Gastroesophageal sphincter (tissue), 4 donors: ENCODE measurements around the gene NCK2. TPM values are rescaled to one million over a fixed set of nuclear protein-coding genes. Genes with fewer than 3 reads are reported as not detected.

Experiments
- ATAC-seq: fragments of 150-250 bp; one replicate; pipeline ENCODE4 v1.9.1; 2016; ENCODE audit warnings: mild to moderate bottlenecking, moderate library complexity
- H3K27ac ChIP-seq, 4 donors: fragments of 200-600 bp; sonication (generic) in 3 of 4; 1 replicate in 3 of 4; 2 replicates in 1 of 4; pipeline ENCODE4 v1.5.1; 2016 to 2019
- H3K27me3 ChIP-seq: fragments of 200-600 bp; sonication (generic); one replicate; pipeline ENCODE4 v1.5.1; 2019
- H3K36me3 ChIP-seq, 2 donors: fragments of 200-600 bp; sonication (generic); one replicate each; pipeline ENCODE4 v1.5.1; 2019; ENCODE audit warnings: control low read depth in 1 of 2
- H3K4me1 ChIP-seq, 3 donors: fragments of 200-600 bp; sonication (generic); 1 replicate in 2 of 3; 2 replicates in 1 of 3; pipeline ENCODE4 v1.5.1; 2016 to 2019; ENCODE audit warnings: control low read depth in 2 of 3
- H3K4me3 ChIP-seq, 2 donors: fragments of 200-600 bp; sonication (generic); one replicate each; pipeline ENCODE4 v1.5.1; 2019; ENCODE audit warnings: mild to moderate bottlenecking in 1 of 2, moderate library complexity in 1 of 2
- H3K9me3 ChIP-seq, 3 donors: fragments of 200-600 bp; sonication (generic); one replicate each; pipeline ENCODE4 v1.5.1; 2017 to 2019; ENCODE audit warnings: control low read depth in 2 of 3
- EP300 ChIP-seq: sonication (generic); formaldehyde crosslinking; IDR thresholded peaks from one replicate; pipeline ENCODE4 v1.6.1; 2017; ENCODE audit warnings: antibody characterized with exemption, mild to moderate bottlenecking
- POLR2A ChIP-seq, 2 donors: fragments of 450-650 bp; IDR thresholded peaks; one replicate each; pipeline ENCODE4 v1.6.1; 2017; ENCODE audit warnings: antibody characterized with exemption in 2 of 2, mild to moderate bottlenecking in 2 of 2, moderate library complexity in 1 of 2
- POLR2AphosphoS5 ChIP-seq: sonication (generic); formaldehyde crosslinking; IDR thresholded peaks from one replicate; pipeline ENCODE4 v1.6.1; 2017; ENCODE audit warnings: antibody characterized with exemption
- WGBS, 2 donors: methylation state at CpG; one replicate each; pipeline ENCODE4 v1.1.5; 2018; ENCODE audit warnings: low coverage in 1 of 2; 5-methylcytosine and 5-hydroxymethylcytosine counted together
- total RNA-seq, 4 donors: library from RNA; depleted of rRNA; stranded (reverse); fragments of >200 nt; gene quantifications; one replicate each; pipeline ENCODE4 v1.1.0, GENCODE V29; 2016
- TF ChIP-seq, protein P1 (sequence below), 4 experiments: fragments of 200-600 bp in 2 of 4; fragments of 450-650 bp in 2 of 4; sonication (generic) in 1 of 4; IDR thresholded peaks; one replicate each; pipeline ENCODE4 v1.5.1; 2017 to 2019; ENCODE audit warnings: antibody characterized with exemption in 4 of 4, mild to moderate bottlenecking in 2 of 4, moderate library complexity in 2 of 4

Gene NCK2
- total RNA-seq, 4 donors from 2014 or later = 63.0 to 131 (median 89.5) TPM

- WGBS, 2 donors = 80 to 88% methylated on average over 2 of the region's 2 CpGs
- Histone ChIP-seq H3K9me3 (no peaks in the 10 kb centered on the region), H3K36me3 (no peaks in the 10 kb centered on the region), H3K27me3 (no peaks in the 10 kb centered on the region), H3K27ac (no peak overlapping the region), H3K4me3 (no peak overlapping the region), H3K4me1 (peaks cover 0 to 33% (median 3%) of the 10 kb centered on the region in 3 donors)
- TF ChIP-seq EP300 (no peak), POLR2AphosphoS5 (no peak), POLR2A (IDR thresholded peaks at IDR 0.05) (no peak)
- TF ChIP-seq, protein P1, sequence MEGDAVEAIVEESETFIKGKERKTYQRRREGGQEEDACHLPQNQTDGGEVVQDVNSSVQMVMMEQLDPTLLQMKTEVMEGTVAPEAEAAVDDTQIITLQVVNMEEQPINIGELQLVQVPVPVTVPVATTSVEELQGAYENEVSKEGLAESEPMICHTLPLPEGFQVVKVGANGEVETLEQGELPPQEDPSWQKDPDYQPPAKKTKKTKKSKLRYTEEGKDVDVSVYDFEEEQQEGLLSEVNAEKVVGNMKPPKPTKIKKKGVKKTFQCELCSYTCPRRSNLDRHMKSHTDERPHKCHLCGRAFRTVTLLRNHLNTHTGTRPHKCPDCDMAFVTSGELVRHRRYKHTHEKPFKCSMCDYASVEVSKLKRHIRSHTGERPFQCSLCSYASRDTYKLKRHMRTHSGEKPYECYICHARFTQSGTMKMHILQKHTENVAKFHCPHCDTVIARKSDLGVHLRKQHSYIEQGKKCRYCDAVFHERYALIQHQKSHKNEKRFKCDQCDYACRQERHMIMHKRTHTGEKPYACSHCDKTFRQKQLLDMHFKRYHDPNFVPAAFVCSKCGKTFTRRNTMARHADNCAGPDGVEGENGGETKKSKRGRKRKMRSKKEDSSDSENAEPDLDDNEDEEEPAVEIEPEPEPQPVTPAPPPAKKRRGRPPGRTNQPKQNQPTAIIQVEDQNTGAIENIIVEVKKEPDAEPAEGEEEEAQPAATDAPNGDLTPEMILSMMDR (IDR thresholded peaks at IDR 0.05) = no peak
- ATAC-seq = no peak
Observed at GRCh38 chr2:105904938-105905337, 160.2 kb downstream of the NCK2 start.

DNA sequence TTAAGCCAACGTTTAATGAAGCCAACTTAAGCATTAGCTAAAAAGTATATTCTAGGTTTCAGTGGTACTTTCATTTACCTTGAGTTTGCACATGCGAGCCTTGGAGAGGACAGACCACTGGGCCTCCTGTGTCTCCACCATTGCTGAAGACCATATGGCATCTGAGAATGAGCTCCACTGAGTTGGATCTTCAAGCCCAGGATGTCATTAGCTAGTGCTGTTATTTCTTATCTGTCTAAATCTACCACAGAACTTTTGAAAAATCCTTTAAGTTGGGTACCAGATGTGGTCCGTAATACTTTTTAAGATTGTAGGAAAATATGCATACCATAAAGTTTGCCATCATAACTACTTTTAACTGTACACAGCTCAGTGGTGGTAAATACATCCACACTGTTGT is 161.8 kb downstream of the NCK2 start:
- TF ChIP-seq, protein P1 (IDR thresholded peaks at IDR 0.05) = no peak
- TF ChIP-seq EP300 = no peak
- TF ChIP-seq POLR2AphosphoS5 = no peak
- no peak for TF ChIP-seq POLR2A (IDR thresholded peaks at IDR 0.05)
- 71 to 79% methylated on average over 3 of the region's 3 CpGs for WGBS, 2 donors
- no peaks in the 10 kb centered on the region for H3K9me3 ChIP-seq
- H3K4me3 ChIP-seq = no peak overlapping the region
- H3K36me3 ChIP-seq = no peaks in the 10 kb centered on the region
- peaks cover 0 to 46% (median 3%) of the 10 kb centered on the region in 3 donors for H3K4me1 ChIP-seq
- ATAC-seq = no peak
- H3K27me3 ChIP-seq = no peaks in the 10 kb centered on the region
- no peak overlapping the region for H3K27ac ChIP-seq

- TF ChIP-seq EP300 = no peak
- H3K4me1 ChIP-seq = peaks cover 0 to 46% (median 3%) of the 10 kb centered on the region in 3 donors
- no peak overlapping the region for H3K4me3 ChIP-seq
- H3K27ac ChIP-seq = no peak overlapping the region
- no peaks in the 10 kb centered on the region for H3K36me3 ChIP-seq
- no peaks in the 10 kb centered on the region for H3K27me3 ChIP-seq
- 16% methylated on average over 4 of the region's 4 CpGs for WGBS, 2 donors
- no peak for ATAC-seq
- no peaks in the 10 kb centered on the region for H3K9me3 ChIP-seq
Observed at GRCh38 chr2:105907184-105907583, 162.5 kb downstream of the NCK2 start.

- TF ChIP-seq EP300 (no peak), POLR2AphosphoS5 (no peak), POLR2A (IDR thresholded peaks at IDR 0.05) (no peak)
- TF ChIP-seq, protein P1 (IDR thresholded peaks at IDR 0.05) = no peak
Observed at GRCh38 chr2:105909215-105909614, 164.5 kb downstream of the NCK2 start.

DNA sequence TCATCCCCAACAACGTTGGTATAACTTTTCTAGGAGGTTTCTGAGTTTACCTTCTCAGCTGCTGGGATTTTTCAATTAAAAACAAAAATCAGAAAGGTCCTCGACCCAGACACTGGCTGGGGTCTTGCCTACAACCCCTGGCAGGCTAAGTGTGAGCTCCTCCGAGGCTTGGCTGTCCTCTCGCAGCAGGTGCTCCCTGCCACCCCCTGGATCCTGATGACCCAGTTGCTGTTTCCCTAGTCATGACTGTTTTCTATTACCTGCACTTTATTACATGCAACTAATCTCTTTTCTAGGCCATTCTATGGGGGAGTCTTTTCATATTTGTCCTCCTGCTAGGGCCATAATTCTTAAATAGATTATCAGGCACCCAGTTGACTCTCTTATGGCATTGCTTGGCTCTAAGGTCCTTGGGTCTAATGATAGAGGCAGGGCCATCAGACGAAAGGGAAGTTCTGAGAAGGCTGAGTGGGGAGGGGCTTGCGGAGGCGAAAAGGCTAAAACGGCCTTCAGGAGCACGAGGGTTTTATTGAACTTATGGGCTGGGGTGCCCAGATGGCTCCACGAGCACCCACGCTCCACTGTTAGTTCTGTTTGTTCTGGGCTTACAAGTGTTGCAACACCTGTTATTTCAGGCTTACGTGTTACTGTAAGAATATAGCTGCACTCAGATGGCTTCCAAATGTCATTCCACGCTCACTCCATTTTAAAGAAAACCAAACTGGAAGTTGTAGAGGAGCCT is 166.0 kb downstream of the NCK2 start:
- H3K9me3 ChIP-seq = peaks cover 0 to 19% (median 0%) of the 10 kb centered on the region in 3 donors
- no peaks in the 10 kb centered on the region for H3K36me3 ChIP-seq
- H3K4me1 ChIP-seq = peaks cover 0 to 46% (median 3%) of the 10 kb centered on the region in 3 donors
- no peak overlapping the region for H3K4me3 ChIP-seq
- TF ChIP-seq, protein P1 (IDR thresholded peaks at IDR 0.05) = no peak
- no peak for TF ChIP-seq POLR2AphosphoS5
- TF ChIP-seq POLR2A (IDR thresholded peaks at IDR 0.05) = no peak
- TF ChIP-seq EP300 = no peak
- H3K27me3 ChIP-seq = no peaks in the 10 kb centered on the region
- no peak overlapping the region for H3K27ac ChIP-seq
- no peak for ATAC-seq
- WGBS, 2 donors = 77 to 85% methylated on average over 10 to 12 of the region's 13 CpGs

More at GRCh38 chr2:105909215-105909614, 164.5 kb downstream of the NCK2 start:
- no peak for ATAC-seq
- WGBS, 2 donors = 52 to 85% methylated on average over 4 of the region's 4 CpGs
- H3K27ac ChIP-seq = peak overlapping the region in 1 of 4 donors; percentile 16
- H3K9me3 ChIP-seq = peaks cover 0 to 5% (median 0%) of the 10 kb centered on the region in 3 donors
- H3K4me1 ChIP-seq = peaks cover 0 to 46% (median 3%) of the 10 kb centered on the region in 3 donors
- no peaks in the 10 kb centered on the region for H3K27me3 ChIP-seq
- no peak overlapping the region for H3K4me3 ChIP-seq
- H3K36me3 ChIP-seq = no peaks in the 10 kb centered on the region
